Lung (tissue), 12 donors: ENCODE data around the gene TEX55. TPM values are rescaled to one million over a fixed set of nuclear protein-coding genes. Genes with fewer than 3 reads are reported as not detected.
A peak's percentile ranks its signal among the peaks of the same experiment; 100 is the strongest.

ENCODE experiments used
- ATAC-seq: fragments of 200-7000 bp; cut with Tn5 transposase; one replicate; pipeline ENCODE4 v1.9.1; 2020; ENCODE audit warnings: moderate number of reproducible peaks; ENCODE audit not compliant: insufficient read depth, low FRiP score
- DNase-seq, 3 donors: peaks; one replicate each; pipeline ENCODE4 v3.0.0-alpha.2; 2013 to 2017
- H3K27ac ChIP-seq, 2 donors: one replicate each; pipeline ENCODE4 v1.5.1; 2013; ENCODE audit warnings: mild to moderate bottlenecking in 2 of 2, moderate library complexity in 2 of 2, control low read depth in 1 of 2, inconsistent platforms in 1 of 2, low read depth in 1 of 2, low read length in 1 of 2
- H3K27me3 ChIP-seq, 3 donors: one replicate each; pipeline ENCODE4 v1.5.1; 2013; ENCODE audit warnings: low read length in 2 of 3; ENCODE audit not compliant: control insufficient read depth in 3 of 3, insufficient read depth in 3 of 3
- H3K36me3 ChIP-seq, 4 donors: one replicate each; pipeline ENCODE4 v1.5.1; 2013; ENCODE audit warnings: low read length in 4 of 4, mild to moderate bottlenecking in 1 of 4, moderate library complexity in 1 of 4; ENCODE audit not compliant: control insufficient read depth in 4 of 4, insufficient read depth in 4 of 4
- H3K4me1 ChIP-seq, 5 donors: one replicate each; pipeline ENCODE4 v1.5.1; 2013; ENCODE audit warnings: low read length in 5 of 5, mild to moderate bottlenecking in 2 of 5, moderate library complexity in 1 of 5; ENCODE audit not compliant: control insufficient read depth in 5 of 5, insufficient read depth in 5 of 5
- H3K4me3 ChIP-seq: one replicate; pipeline ENCODE4 v1.5.1; 2013; ENCODE audit warnings: mild to moderate bottlenecking, control low read depth, moderate library complexity
- H3K9ac ChIP-seq, 2 donors: one replicate each; pipeline ENCODE4 v1.5.1; 2013; ENCODE audit warnings: low read length in 2 of 2, control low read depth in 1 of 2; ENCODE audit not compliant: insufficient read depth in 1 of 2
- H3K9me3 ChIP-seq, 4 donors: one replicate each; pipeline ENCODE4 v1.5.1; 2013; ENCODE audit warnings: low read length in 3 of 4, mild to moderate bottlenecking in 1 of 4, moderate library complexity in 1 of 4; ENCODE audit not compliant: control insufficient read depth in 4 of 4, insufficient read depth in 3 of 4
- WGBS, 2 donors: extraction: QIAGEN DNeasy Blood & Tissue Kit; methylation state at CpG; one replicate each; pipeline ENCODE4 v1.1.7; 2013; 5-methylcytosine and 5-hydroxymethylcytosine counted together
- polyA plus RNA-seq, 2 donors: library from polyadenylated mRNA; stranded (reverse); fragments of 200-250 nt; gene quantifications; one replicate each; pipeline ENCODE4 v1.2.1, GENCODE V29; 2013
- total RNA-seq, 2 donors: library from RNA; depleted of rRNA in 1 of 2; stranded (reverse); fragments of >200 nt in 1 of 2; gene quantifications; one replicate each; pipeline ENCODE4 v1.2.1, GENCODE V29; 2014 to 2021
- TF ChIP-seq, protein P1 (sequence below): IDR thresholded peaks from 2 replicates; pipeline ENCODE4 v1.5.1; 2012; ENCODE audit warnings: mild to moderate bottlenecking; ENCODE audit errors: control extremely low read depth, extremely low read depth
- donor health status: control.
- donor health status: control.
- donor health status: Bipolar disorder and iron deficiency.
- donor health status: healthy.
- donor health status: DM: yes; HTN: yes; CAD: no.

The TEX55 gene
- total and polyA plus RNA-seq, 4 donors, result 0.06 TPM; not detected in 3

GRCh38 chr3:119148493-119149180 lies 2.7 kb downstream of the TEX55 start:
- H3K27ac ChIP-seq, result no peak overlapping the region

DNA sequence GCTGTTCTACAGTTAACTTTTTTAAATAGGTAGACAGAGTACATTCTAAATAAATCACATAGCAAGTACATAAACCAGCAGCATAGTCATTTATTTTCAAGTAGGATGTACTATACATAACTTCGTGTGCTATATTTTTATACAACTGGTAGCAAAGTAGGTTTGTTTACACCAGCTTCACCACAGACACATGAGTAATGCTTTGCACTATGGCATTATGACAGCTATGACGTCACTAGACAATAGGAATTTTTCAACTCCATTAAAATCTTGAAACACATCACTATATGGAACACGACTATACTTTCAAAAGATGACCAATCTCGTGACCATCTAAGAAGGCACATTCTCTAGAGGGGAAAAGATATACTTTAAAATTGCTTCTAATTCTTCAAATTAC lies 3.5 kb downstream of the TEX55 start:
- H3K27ac ChIP-seq, result no peak overlapping the region
- H3K9ac ChIP-seq, result no peak overlapping the region
- TF ChIP-seq, protein P1, sequence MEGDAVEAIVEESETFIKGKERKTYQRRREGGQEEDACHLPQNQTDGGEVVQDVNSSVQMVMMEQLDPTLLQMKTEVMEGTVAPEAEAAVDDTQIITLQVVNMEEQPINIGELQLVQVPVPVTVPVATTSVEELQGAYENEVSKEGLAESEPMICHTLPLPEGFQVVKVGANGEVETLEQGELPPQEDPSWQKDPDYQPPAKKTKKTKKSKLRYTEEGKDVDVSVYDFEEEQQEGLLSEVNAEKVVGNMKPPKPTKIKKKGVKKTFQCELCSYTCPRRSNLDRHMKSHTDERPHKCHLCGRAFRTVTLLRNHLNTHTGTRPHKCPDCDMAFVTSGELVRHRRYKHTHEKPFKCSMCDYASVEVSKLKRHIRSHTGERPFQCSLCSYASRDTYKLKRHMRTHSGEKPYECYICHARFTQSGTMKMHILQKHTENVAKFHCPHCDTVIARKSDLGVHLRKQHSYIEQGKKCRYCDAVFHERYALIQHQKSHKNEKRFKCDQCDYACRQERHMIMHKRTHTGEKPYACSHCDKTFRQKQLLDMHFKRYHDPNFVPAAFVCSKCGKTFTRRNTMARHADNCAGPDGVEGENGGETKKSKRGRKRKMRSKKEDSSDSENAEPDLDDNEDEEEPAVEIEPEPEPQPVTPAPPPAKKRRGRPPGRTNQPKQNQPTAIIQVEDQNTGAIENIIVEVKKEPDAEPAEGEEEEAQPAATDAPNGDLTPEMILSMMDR, result no peak
- ATAC-seq (no peak), DNase-seq (no peak)
- H3K4me3 ChIP-seq, result no peak overlapping the region
- WGBS, 2 donors, result 66 to 76% methylated on average over 4 of the region's 4 CpGs
- no peaks in the 10 kb centered on the region for H3K4me1 ChIP-seq
- no peaks in the 10 kb centered on the region for H3K27me3 ChIP-seq
- H3K9me3 ChIP-seq, result peaks cover 0 to 4% (median 0%) of the 10 kb centered on the region in 4 donors
- no peaks in the 10 kb centered on the region for H3K36me3 ChIP-seq

More at GRCh38 chr3:119148493-119149180, 2.7 kb downstream of the TEX55 start:
- H3K4me1 ChIP-seq, result no peaks in the 10 kb centered on the region
- H3K9me3 ChIP-seq, result peaks cover 0 to 4% (median 0%) of the 10 kb centered on the region in 4 donors
- DNase-seq (no peak), ATAC-seq (no peak)
- no peak overlapping the region for H3K9ac ChIP-seq
- 92 to 97% methylated on average over 2 of the region's 2 CpGs for WGBS, 2 donors
- no peaks in the 10 kb centered on the region for H3K36me3 ChIP-seq
- H3K27me3 ChIP-seq, result no peaks in the 10 kb centered on the region
- no peak overlapping the region for H3K4me3 ChIP-seq
- TF ChIP-seq, protein P1, result no peak

GRCh38 chr3:119156868-119157267 lies 10.9 kb downstream of the TEX55 start:
- H3K36me3 ChIP-seq, result no peaks in the 10 kb centered on the region
- ATAC-seq (no peak), DNase-seq (no peak)
- peaks cover 0 to 11% (median 5%) of the 10 kb centered on the region in 4 donors for H3K9me3 ChIP-seq
- H3K4me1 ChIP-seq, result peaks cover 0 to 2% (median 0%) of the 10 kb centered on the region in 5 donors
- H3K27ac ChIP-seq, result no peak overlapping the region
- no peak overlapping the region for H3K4me3 ChIP-seq
- H3K27me3 ChIP-seq, result no peaks in the 10 kb centered on the region
- no peak overlapping the region for H3K9ac ChIP-seq
- TF ChIP-seq, protein P1, result no peak

DNA sequence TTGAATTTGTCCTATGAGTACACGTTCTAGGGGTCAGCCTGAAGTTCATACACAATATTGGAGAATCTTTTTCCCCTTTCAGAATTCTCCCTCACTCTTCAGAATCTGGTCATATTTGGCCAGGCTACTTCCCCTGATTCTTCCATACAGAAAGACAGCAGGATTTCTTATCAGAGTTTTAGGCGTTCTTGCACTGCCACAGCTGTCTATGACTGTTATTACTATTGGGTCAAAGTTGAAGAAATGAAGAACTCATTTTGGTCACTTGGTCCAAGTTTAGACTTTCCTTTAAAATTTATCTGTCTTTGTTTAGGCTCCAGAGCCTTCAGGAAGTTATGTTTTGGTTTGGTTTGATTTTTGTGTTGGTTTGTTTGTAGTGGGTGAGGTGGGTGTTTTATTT lies 12.0 kb downstream of the TEX55 start:
- Histone ChIP-seq H3K4me1 (peaks cover 0 to 2% (median 0%) of the 10 kb centered on the region in 5 donors), H3K36me3 (no peaks in the 10 kb centered on the region), H3K9me3 (peaks cover 0 to 11% (median 5%) of the 10 kb centered on the region in 4 donors), H3K4me3 (no peak overlapping the region), H3K27me3 (no peaks in the 10 kb centered on the region), H3K27ac (no peak overlapping the region), H3K9ac (no peak overlapping the region)
- DNase-seq (peak; percentile 20 to 70 (median 68)), ATAC-seq (no peak)
- TF ChIP-seq, protein P1, result no peak
- 64 to 71% methylated on average over 2 of the region's 2 CpGs for WGBS, 2 donors
